Measurements from ENCODE around the gene IL31. TPM values are rescaled to one million over a fixed set of nuclear protein-coding genes. Genes with fewer than 3 reads are reported as not detected.

Gene IL31
- not detected for total RNA-seq

DNA sequence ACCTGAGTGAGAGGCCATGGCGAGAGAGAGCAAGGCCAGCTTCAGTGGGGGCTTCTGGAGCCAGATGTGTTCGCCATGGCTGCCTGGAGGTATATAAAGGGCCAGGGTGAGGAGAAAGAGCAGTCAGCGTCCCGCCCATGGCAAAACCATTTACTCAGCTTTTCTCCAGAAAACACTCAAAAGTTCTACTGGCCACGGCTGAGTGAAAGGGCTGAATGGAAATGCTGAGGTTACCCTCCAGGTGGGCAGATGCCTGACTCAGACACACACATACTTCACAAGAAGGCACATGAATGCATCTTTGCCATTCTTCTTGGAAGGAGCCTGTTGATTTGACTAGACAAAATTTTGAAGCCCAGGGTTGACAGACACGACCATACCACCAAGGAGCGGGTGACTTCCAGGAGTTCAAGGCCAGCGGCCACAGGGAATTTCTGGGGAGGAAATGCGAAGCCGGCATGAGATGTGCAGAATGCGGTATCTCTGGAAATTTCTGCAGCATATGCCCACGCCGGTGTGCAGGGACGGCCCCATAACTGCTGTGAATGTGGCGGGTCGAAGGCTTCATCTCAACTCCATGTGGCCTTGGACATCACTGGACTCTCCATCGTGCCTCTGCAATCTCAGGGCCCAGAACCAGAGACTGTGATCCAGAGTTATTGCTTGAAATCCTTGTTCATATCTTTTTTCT, at the start of gene IL31:
IL31 (minus strand) TSS at position 67 of the 691 bp plus-strand sequence; CDS start at position 18, 49 bp downstream.

GRCh38 chr12:122203301-122204166, 29.5 kb upstream of the IL31 start, which contains the start of gene B3GNT4:
Gene B3GNT4 (plus strand): TSS chr12:122203709. CDS start chr12:122204619, 910 bp downstream.

GRCh38 chr12:122182887-122183587, 9.0 kb upstream of the IL31 start, which contains the start of gene LRRC43:
Gene LRRC43 (plus strand): TSS chr12:122183123. CDS start chr12:122183145, 22 bp downstream.

Other genes starting within 250 kb of the IL31 start
- 1 to 10 TPM; 8.7 to 9.7 TPM for gene BCL7A, start 152.3 kb downstream of the IL31 start, total RNA-seq
- 10 to 100 TPM; 52.0 to 54.8 TPM for gene MLXIP, start 95.5 kb downstream of the IL31 start, total RNA-seq
- gene LRRC43, start 8.9 kb upstream of the IL31 start, total RNA-seq = not detected
- 1 to 10 TPM; 2.1 TPM for gene B3GNT4, start 29.5 kb upstream of the IL31 start, total RNA-seq
- gene DIABLO, start 51.8 kb upstream of the IL31 start, total RNA-seq = 10 to 100 TPM; 34.0 to 35.7 TPM
- gene VPS33A, start 92.3 kb upstream of the IL31 start, total RNA-seq = 10 to 100 TPM; 24.1 to 25.9 TPM
- gene CLIP1, start 248.4 kb upstream of the IL31 start, total RNA-seq = 10 to 100 TPM; 60.2 to 63.3 TPM

All from activated naive CD4-positive, alpha-beta T cell treated with anti-CD3 and anti-CD28 coated beads, Interleukin-2, amount 10 ng/mL, durations not matched to agents 5 hours and 36 hours (primary cell).